IPS-15b (cell line): ENCODE data around the gene PHETA1.

ENCODE experiments used
- H3K27me3 ChIP-seq: one replicate; pipeline ENCODE4 v1.6.1; 2013; ENCODE audit warnings: low read length; ENCODE audit not compliant: control insufficient read depth, insufficient read depth
- H3K36me3 ChIP-seq: one replicate; pipeline ENCODE4 v1.6.1; 2013; ENCODE audit warnings: low read length; ENCODE audit not compliant: control insufficient read depth, insufficient read depth
- H3K4me1 ChIP-seq: one replicate; pipeline ENCODE4 v1.6.1; 2013; ENCODE audit warnings: mild to moderate bottlenecking, low read length; ENCODE audit not compliant: control insufficient read depth, insufficient read depth
- H3K4me3 ChIP-seq: one replicate; pipeline ENCODE4 v1.5.1; 2013; ENCODE audit warnings: low read depth, low read length
- H3K9ac ChIP-seq: one replicate; pipeline ENCODE4 v1.6.1; 2013; ENCODE audit warnings: low read depth, mild to moderate bottlenecking, low read length
- H3K9me3 ChIP-seq: one replicate; pipeline ENCODE4 v1.6.1; 2013; ENCODE audit warnings: mild to moderate bottlenecking, low read length; ENCODE audit not compliant: control insufficient read depth, insufficient read depth

Gene PHETA1

GRCh38 chr12:111362687-111363475 lies 6.0 kb downstream of the PHETA1 start:
- H3K9ac ChIP-seq, result no peak overlapping the region

GRCh38 chr12:111361717-111362576 lies 6.9 kb downstream of the PHETA1 start:
- Histone ChIP-seq H3K4me1 (no peaks in the 10 kb centered on the region), H3K36me3 (peaks cover 7% of the 10 kb centered on the region), H3K9me3 (no peaks in the 10 kb centered on the region), H3K27me3 (no peaks in the 10 kb centered on the region), H3K4me3 (no peak overlapping the region), H3K9ac (no peak overlapping the region)

More at GRCh38 chr12:111362687-111363475, 6.0 kb downstream of the PHETA1 start:
- H3K36me3 ChIP-seq, result peaks cover 7% of the 10 kb centered on the region
- no peak overlapping the region for H3K4me3 ChIP-seq
- H3K4me1 ChIP-seq, result no peaks in the 10 kb centered on the region
- H3K27me3 ChIP-seq, result peaks cover 3% of the 10 kb centered on the region
- H3K9me3 ChIP-seq, result no peaks in the 10 kb centered on the region

GRCh38 chr12:111361073-111361716 lies 7.7 kb downstream of the PHETA1 start:
- no peak overlapping the region for H3K4me3 ChIP-seq
- H3K9me3 ChIP-seq, result no peaks in the 10 kb centered on the region
- H3K9ac ChIP-seq, result no peak overlapping the region
- H3K36me3 ChIP-seq, result peaks cover 7% of the 10 kb centered on the region
- no peaks in the 10 kb centered on the region for H3K27me3 ChIP-seq
- no peaks in the 10 kb centered on the region for H3K4me1 ChIP-seq

- peaks cover 7% of the 10 kb centered on the region for H3K36me3 ChIP-seq
- no peak overlapping the region for H3K4me3 ChIP-seq
- no peak overlapping the region for H3K9ac ChIP-seq
- H3K4me1 ChIP-seq, result no peaks in the 10 kb centered on the region
- no peaks in the 10 kb centered on the region for H3K27me3 ChIP-seq
- no peaks in the 10 kb centered on the region for H3K9me3 ChIP-seq
Measured at GRCh38 chr12:111360325-111360930, 8.5 kb downstream of the PHETA1 start.

GRCh38 chr12:111359914-111360276 lies 9.0 kb downstream of the PHETA1 start:
- no peaks in the 10 kb centered on the region for H3K27me3 ChIP-seq
- no peaks in the 10 kb centered on the region for H3K9me3 ChIP-seq
- H3K9ac ChIP-seq, result no peak overlapping the region
- H3K4me1 ChIP-seq, result no peaks in the 10 kb centered on the region
- no peak overlapping the region for H3K4me3 ChIP-seq
- H3K36me3 ChIP-seq, result peaks cover 4% of the 10 kb centered on the region

- Histone ChIP-seq H3K4me1 (no peaks in the 10 kb centered on the region), H3K9ac (no peak overlapping the region), H3K9me3 (no peaks in the 10 kb centered on the region), H3K4me3 (no peak overlapping the region), H3K27me3 (no peaks in the 10 kb centered on the region), H3K36me3 (peaks cover 2% of the 10 kb centered on the region)
Measured at GRCh38 chr12:111359231-111359913, 9.5 kb downstream of the PHETA1 start.

GRCh38 chr12:111355201-111355925 lies 13.5 kb downstream of the PHETA1 start:
- H3K4me1 ChIP-seq, result no peaks in the 10 kb centered on the region
- H3K9ac ChIP-seq, result no peak overlapping the region
- no peaks in the 10 kb centered on the region for H3K27me3 ChIP-seq
- H3K9me3 ChIP-seq, result no peaks in the 10 kb centered on the region
- H3K4me3 ChIP-seq, result no peak overlapping the region
- H3K36me3 ChIP-seq, result no peaks in the 10 kb centered on the region

GRCh38 chr12:111354511-111354910 lies 14.4 kb downstream of the PHETA1 start:
- Histone ChIP-seq H3K27me3 (no peaks in the 10 kb centered on the region), H3K9me3 (no peaks in the 10 kb centered on the region)

GRCh38 chr12:111353603-111354295 lies 15.1 kb downstream of the PHETA1 start:
- H3K9me3 ChIP-seq, result no peaks in the 10 kb centered on the region
- no peak overlapping the region for H3K4me3 ChIP-seq
- H3K27me3 ChIP-seq, result no peaks in the 10 kb centered on the region
- no peaks in the 10 kb centered on the region for H3K4me1 ChIP-seq
- no peaks in the 10 kb centered on the region for H3K36me3 ChIP-seq
- no peak overlapping the region for H3K9ac ChIP-seq

More at GRCh38 chr12:111354511-111354910, 14.4 kb downstream of the PHETA1 start:
- H3K4me3 ChIP-seq, result no peak overlapping the region
- no peaks in the 10 kb centered on the region for H3K36me3 ChIP-seq
- no peak overlapping the region for H3K9ac ChIP-seq
- H3K4me1 ChIP-seq, result no peaks in the 10 kb centered on the region

- H3K36me3 ChIP-seq, result peaks cover 3% of the 10 kb centered on the region
- H3K9me3 ChIP-seq, result no peaks in the 10 kb centered on the region
- H3K9ac ChIP-seq, result no peak overlapping the region
- H3K4me1 ChIP-seq, result no peaks in the 10 kb centered on the region
- no peak overlapping the region for H3K4me3 ChIP-seq
- no peaks in the 10 kb centered on the region for H3K27me3 ChIP-seq
Measured at GRCh38 chr12:111353026-111353425, 15.9 kb downstream of the PHETA1 start.
